Cerebellar nuclear complex (tissue), 1 donor: ENCODE measurements around the gene NAA40.

Experiments used
- DNase-seq, 2 experiments: peaks; one replicate each; lab custom pipeline; 2025; lab: John Stamatoyannopoulos, UW

NAA40 gene

GRCh38 chr11:63986932-63987513, 48.2 kb downstream of the NAA40 start:
- no peak for DNase-seq

- no peak for DNase-seq
These were observed 52.8 kb downstream of the NAA40 start for GRCh38 chr11:63991558-63991957.

DNA sequence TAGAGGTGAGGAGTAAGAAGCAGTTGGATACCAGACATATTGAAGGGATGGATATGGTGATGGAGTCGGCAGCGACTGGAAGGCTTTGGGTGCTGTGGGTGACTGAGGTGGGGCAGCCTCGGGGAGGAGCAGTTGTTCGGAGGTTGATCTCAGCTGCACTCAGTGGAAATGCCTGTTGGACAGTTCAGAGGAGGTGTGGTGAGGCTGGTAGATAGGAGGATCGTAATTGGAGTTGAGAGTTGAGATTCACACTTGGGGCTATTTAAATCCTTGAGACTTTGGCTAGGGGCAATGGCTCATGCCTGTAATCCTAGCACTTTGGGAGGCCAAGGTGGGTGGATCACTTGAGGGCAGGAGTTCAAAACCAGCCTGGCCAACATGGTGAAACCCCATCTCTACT, 54.3 kb downstream of the NAA40 start:
- no peak for DNase-seq

GRCh38 chr11:63993993-63994392, 55.2 kb downstream of the NAA40 start:
- no peak for DNase-seq

GRCh38 chr11:63996512-63996911, 57.7 kb downstream of the NAA40 start:
- no peak for DNase-seq

DNA sequence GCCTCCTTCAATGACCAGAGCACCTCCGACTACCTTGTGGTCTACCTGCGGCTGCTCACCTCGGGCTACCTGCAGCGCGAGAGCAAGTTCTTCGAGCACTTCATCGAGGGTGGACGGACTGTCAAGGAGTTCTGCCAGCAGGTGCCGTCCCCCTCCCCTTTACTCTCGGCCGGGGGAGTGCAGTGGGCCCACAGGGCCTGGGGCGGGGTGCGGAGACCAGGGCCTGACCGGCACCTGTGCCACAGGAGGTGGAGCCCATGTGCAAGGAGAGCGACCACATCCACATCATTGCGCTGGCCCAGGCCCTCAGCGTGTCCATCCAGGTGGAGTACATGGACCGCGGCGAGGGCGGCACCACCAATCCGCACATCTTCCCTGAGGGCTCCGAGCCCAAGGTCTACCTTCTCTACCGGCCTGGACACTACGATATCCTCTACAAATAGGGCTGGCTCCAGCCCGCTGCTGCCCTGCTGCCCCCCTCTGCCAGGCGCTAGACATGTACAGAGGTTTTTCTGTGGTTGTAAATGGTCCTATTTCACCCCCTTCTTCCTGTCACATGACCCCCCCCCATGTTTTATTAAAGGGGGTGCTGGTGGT, 58.4 kb downstream of the NAA40 start:
- DNase-seq: no peak

DNA sequence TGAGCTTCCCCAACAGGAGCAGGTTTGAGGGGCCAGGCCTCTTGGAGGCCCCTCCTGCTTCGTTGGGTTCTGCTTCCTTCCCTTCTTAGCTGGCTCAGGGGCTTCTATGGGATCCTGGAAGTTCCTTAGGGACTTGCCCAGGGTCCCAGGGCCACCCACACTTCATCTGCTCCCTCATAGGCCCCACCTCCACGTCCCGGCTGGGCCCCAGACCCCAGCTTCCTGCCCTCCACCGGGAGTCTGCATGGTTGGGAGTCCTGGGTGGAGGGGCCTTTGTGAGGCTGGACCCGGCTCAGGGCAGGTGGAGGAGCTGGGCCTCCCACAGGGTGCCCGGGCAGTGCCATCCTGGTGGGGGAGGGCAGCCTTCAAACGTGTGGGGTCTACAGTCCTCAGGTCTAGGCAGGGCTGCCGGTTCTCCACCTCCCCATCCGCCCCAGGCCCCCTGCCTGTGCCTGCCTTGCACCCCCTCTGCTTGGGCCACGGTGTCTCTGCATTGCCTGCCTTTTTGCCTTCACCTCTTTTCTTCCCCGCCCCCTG, 59.1 kb downstream of the NAA40 start:
- DNase-seq: no peak

GRCh38 chr11:63998558-63999348, 60.0 kb downstream of the NAA40 start:
- DNase-seq: no peak

- no peak for DNase-seq
These were observed 60.7 kb downstream of the NAA40 start for GRCh38 chr11:63999349-64000025.

DNA sequence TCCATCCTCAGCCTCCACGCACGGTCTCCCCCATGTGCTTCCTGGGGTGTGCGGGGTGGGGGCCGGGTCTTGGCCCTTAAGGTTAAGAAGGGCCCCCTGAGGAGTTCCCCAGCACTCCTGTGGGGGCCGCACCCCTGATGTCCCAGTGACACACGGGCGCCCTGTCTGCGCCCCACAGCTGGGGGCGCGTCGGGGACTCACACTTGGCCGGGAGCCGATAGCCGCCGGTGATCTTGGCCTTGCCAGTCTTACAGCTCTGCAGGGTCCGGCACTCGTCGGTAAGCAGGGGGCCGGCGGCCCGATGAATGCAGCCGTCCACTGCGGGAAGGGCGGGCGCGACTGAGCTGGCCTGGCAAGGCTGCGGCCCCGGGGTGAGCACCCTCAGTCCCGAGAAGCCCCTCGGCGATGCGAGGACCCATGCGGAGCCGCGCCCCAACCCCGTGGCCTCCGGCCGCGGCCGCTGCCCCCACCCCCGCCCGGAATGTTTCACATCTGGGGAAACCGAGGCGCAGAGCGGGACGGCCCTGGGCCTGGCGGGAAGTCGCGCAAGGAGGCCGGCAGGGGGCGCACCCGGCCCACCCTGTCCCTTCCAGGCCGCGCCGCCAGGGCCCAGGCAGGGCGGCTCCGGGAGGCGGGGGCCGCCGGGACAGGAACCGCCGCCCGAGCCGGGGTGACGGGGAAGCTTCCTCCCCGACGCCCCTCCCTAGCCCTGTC, 61.4 kb downstream of the NAA40 start:
- DNase-seq: no peak

GRCh38 chr11:64000740-64001483, 62.1 kb downstream of the NAA40 start:
- no peak for DNase-seq

GRCh38 chr11:64001484-64002420, 63.0 kb downstream of the NAA40 start:
- DNase-seq: no peak

DNA sequence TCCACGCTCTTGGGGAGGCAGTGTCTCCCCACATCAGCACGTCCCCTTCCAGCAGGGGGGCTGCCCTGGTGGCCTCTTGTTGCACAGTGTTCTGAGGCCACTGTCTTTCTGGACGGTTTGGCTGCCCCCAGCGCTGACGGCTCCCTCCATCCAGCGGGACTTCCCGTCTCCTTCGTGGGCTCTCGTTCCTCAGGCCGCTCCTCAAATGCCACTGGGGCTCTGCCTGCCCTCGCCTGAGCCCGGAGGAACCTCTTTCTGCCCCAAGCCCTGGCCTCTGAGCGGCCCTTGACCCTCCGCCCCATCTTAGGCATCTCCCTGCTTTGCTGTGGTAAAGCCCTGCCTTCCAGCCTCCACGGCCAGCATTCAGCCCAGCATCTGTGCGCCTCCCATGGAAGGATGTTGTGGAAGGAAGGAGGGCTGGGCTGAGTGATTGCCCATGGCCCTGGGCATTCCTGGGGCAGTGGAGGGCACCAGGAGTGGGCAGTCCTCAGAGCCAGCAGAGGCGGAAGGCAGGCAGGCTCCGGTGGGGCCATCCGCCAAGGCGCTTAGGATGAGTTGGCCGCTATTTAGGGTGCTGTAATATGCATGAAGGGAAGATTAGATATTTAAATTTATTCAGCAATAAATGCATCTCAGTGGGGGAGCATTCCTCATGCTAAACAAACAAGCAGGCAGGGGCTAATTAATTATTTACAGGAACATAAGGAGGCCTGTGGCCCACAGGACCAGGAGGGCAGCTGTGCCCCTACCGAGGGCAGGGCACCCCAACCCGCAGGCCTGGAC, 65.2 kb downstream of the NAA40 start:
- DNase-seq: no peak

GRCh38 chr11:64004590-64004984, 65.8 kb downstream of the NAA40 start:
- DNase-seq: no peak

GRCh38 chr11:64005691-64006090, 66.9 kb downstream of the NAA40 start:
- DNase-seq: no peak

DNA sequence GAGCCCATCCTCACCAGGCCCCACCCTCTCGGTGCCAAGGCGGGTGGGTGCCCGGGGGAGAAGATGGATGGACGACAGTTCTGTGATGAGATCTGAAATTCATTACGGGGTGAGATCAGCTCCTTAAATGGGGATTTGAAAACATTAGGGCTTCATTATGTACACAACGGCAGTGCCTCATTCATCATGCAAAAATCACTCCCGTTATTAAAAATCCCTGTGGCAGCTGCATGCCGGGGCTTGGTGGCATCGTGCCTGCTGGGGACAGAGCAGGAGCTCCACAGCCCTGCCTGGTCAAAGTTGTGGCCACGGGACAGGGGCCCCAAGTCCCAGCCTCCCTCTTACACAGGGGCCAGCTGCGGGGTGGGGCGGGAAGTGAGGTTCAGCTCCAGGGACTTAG, 67.6 kb downstream of the NAA40 start:
- no peak for DNase-seq
